Ectodermal cell (in vitro differentiated cells): ENCODE results near the gene MLLT6.
A peak's percentile ranks its signal among the peaks of the same experiment; 100 is the strongest.

ENCODE experiments used
- H3K27ac ChIP-seq: 2 replicates; pipeline ENCODE4 v1.7.0; 2013; ENCODE audit warnings: mild to moderate bottlenecking, low read depth, low read length; ENCODE audit not compliant: insufficient read depth, poor library complexity, severe bottlenecking
- H3K27me3 ChIP-seq: 2 replicates; pipeline ENCODE4 v1.7.0; 2013; ENCODE audit warnings: mild to moderate bottlenecking, low read length; ENCODE audit not compliant: insufficient read depth, control insufficient read depth, poor library complexity, severe bottlenecking
- H3K36me3 ChIP-seq: one replicate; pipeline ENCODE4 v1.7.0; 2013; ENCODE audit warnings: low read length; ENCODE audit not compliant: control insufficient read depth, insufficient read depth
- H3K4me1 ChIP-seq: one replicate; pipeline ENCODE4 v1.7.0; 2013; ENCODE audit warnings: low read length; ENCODE audit not compliant: control insufficient read depth, insufficient read depth
- H3K4me3 ChIP-seq: 2 replicates; pipeline ENCODE4 v1.7.0; 2013; ENCODE audit warnings: low read depth, low read length, control low read depth; ENCODE audit not compliant: insufficient read depth
- H3K9me3 ChIP-seq: 2 replicates; pipeline ENCODE4 v1.7.0; 2013; ENCODE audit warnings: mild to moderate bottlenecking, low read length, moderate library complexity; ENCODE audit not compliant: control insufficient read depth
- WGBS, 2 experiments: methylation state at CpG; one replicate each; pipeline ENCODE4 v1.1.7; 2013; ENCODE audit warnings: missing lambda C conversion rate in 2 of 2; 5-methylcytosine and 5-hydroxymethylcytosine counted together

MLLT6 gene

DNA sequence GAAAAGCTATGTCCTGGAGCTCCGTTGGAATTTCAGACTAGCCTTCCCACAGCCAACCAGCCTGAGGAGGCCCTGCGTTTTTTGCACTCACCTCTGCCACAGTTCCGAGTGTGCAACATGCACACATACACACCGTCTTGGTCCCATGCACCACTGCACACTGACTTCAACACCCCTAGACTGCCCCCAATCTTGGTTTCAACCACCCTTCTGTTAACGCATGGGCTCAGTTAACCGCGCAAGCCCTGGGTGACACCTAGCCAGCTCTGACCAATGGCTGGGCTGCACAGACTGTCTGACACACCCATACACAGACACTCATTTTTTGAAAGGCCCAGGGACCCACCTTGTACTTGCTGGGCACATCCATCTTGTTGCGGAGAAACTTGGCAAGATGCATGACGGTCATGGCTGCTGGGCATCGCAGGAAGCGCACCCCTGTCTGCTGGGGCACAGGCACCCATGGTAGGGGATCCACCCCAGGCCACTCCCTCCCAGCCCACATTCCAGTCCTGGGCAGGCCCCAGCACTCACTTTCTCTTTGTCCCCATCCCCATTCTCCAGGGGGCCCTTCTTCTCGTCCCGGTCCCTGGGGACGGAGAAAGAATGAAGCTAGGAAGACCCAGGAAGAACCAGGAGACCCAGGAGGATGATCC lies 33.1 kb downstream of the MLLT6 start:
- H3K36me3 ChIP-seq: peaks cover 24% of the 10 kb centered on the region
- peaks cover 12% of the 10 kb centered on the region for H3K4me1 ChIP-seq
- H3K27ac ChIP-seq: no peak overlapping the region
- H3K9me3 ChIP-seq: no peaks in the 10 kb centered on the region
- H3K27me3 ChIP-seq: no peaks in the 10 kb centered on the region
- H3K4me3 ChIP-seq: no peak overlapping the region
- WGBS, 2 experiments: 91 to 92% methylated on average over 14 of the region's 14 CpGs

DNA sequence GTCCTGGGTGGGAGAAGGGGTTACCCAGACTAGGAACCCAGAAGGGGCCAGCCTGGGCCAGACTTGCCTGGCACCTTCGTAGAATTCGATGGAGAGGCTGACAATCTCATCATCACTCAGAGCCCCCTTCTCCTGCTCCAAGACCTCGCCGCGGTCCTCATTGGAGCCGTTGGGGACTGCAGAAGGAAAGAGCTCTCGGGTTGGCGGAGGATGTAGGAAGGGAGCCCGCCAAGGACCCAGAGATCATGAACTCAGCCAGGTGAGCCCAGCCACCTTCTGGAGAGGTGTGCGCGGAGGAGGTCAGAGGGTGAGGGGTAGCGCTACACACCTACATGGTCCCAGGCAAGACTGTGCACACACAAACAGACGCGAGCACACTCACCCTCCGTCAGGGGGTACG lies 33.6 kb downstream of the MLLT6 start:
- no peaks in the 10 kb centered on the region for H3K27me3 ChIP-seq
- H3K4me3 ChIP-seq: no peak overlapping the region
- H3K4me1 ChIP-seq: peaks cover 12% of the 10 kb centered on the region
- WGBS, 2 experiments: 96 to 97% methylated on average over 16 of the region's 16 CpGs
- no peak overlapping the region for H3K27ac ChIP-seq
- H3K36me3 ChIP-seq: peaks cover 24% of the 10 kb centered on the region
- no peaks in the 10 kb centered on the region for H3K9me3 ChIP-seq

DNA sequence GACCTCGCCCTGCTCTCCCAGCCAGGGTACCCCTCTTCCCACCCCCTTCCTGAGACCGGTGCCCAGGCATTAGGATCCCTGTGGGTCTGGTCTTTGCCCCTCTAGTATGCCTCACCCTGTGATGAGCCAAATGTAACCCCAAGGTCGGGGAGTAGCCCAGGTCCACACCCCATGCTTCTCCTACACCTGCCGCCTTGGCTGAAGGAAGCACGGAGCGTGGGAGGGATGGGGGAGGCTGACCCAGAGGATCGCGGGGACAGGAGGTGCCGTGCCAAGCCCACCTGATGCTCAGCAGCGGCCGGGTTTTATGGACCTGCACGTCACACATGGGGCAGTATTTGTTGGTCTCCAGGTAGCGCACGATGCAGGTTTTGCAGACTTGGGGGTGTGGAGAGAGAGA lies 34.2 kb downstream of the MLLT6 start:
- 95 to 96% methylated on average over 14 of the region's 14 CpGs for WGBS, 2 experiments
- Histone ChIP-seq H3K27me3 (no peaks in the 10 kb centered on the region), H3K9me3 (no peaks in the 10 kb centered on the region), H3K4me3 (no peak overlapping the region), H3K36me3 (peaks cover 21% of the 10 kb centered on the region), H3K4me1 (peaks cover 15% of the 10 kb centered on the region), H3K27ac (no peak overlapping the region)

DNA sequence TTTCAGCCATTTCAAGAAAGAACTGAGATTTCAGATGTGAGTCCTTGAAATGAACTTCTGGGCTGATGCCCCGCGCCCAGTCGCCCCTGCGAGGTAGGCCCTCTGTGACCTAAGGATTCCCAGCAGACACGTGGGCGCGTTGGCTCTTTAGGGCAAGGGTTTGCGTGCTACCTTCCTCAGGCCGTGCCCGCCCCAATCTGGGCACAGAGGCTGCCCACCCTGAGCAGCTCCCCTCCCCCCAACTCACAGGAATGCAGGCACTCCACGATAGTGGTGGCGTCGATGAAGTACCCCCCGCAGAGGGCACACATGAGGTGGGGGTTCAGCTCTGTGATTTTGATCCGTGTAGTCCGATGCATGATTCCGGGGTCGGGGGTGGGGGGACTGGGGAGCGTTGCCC lies 35.0 kb downstream of the MLLT6 start:
- 96 to 97% methylated on average over 19 of the region's 19 CpGs for WGBS, 2 experiments
- Histone ChIP-seq H3K27ac (no peak overlapping the region), H3K36me3 (peaks cover 21% of the 10 kb centered on the region), H3K9me3 (no peaks in the 10 kb centered on the region), H3K4me3 (no peak overlapping the region), H3K27me3 (no peaks in the 10 kb centered on the region), H3K4me1 (peaks cover 15% of the 10 kb centered on the region)

DNA sequence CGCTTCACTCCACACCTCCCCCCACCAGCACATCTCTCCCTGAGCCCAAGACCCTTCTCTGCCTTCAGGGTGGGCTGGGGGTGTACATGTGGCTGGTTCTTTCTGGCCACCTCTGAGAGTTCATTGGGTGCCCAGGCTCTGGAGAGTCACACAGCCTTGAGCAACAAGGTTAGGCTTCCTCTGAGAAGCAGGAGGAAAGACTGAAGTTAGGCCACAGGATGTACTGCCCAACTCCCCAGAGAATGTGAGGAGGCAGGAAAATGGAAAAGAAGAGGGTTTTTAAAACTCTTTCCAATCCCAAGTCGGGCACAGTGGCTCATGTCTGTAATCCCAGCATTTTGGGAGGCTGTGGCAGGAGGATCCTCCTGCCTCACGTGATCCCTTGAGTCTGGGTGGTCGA lies 35.7 kb downstream of the MLLT6 start:
- 91 to 94% methylated on average over 4 of the region's 4 CpGs for WGBS, 2 experiments
- Histone ChIP-seq H3K27ac (no peak overlapping the region), H3K36me3 (peaks cover 21% of the 10 kb centered on the region), H3K4me3 (no peak overlapping the region), H3K27me3 (no peaks in the 10 kb centered on the region), H3K4me1 (peaks cover 19% of the 10 kb centered on the region), H3K9me3 (no peaks in the 10 kb centered on the region)

DNA sequence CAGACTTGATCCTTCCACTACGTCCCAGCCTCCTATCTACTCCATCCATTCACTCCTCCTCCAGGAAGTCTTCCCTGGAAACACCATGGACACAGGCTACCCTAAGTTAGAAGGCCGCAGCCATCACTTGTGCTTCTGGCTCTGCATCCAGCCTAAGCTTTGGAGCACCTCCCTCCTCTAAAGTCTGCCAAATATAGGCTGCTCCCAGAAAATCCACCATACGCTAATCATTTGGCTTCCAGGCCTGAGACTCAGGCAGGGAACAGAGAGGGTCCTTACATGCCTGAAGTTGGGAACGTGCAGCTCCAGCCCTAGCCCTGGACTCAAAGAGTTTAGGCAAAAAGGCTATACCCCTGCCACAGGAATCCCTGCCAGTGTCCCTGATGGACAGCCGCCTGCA lies 36.4 kb downstream of the MLLT6 start:
- Histone ChIP-seq H3K27ac (no peak overlapping the region), H3K27me3 (no peaks in the 10 kb centered on the region), H3K36me3 (peaks cover 21% of the 10 kb centered on the region), H3K9me3 (no peaks in the 10 kb centered on the region), H3K4me3 (no peak overlapping the region), H3K4me1 (peaks cover 26% of the 10 kb centered on the region)
- 91 to 92% methylated on average over 5 of the region's 5 CpGs for WGBS, 2 experiments

DNA sequence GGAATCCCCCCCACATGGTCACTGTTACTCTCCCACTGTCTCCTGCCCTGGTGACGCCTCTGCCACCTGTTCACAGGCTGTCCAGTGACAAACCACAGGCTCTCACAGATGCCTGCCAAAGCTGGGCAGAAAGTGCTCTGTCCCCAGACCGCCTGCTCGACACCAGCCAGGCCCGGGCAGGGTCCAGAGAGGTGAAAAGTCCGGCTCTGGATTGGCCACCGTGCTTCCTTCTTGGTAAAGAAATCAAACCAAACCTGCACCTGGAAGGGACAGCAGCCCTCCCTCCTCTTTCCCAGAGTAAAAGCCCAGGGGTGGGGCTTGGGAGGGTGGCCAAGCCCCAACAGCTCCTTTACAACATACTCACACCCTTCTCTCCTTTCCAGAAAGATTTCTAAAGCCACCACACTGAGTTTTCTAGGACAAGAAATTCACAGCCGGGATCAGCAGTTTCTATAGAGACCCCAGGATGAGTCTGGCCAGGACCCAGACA lies 36.9 kb downstream of the MLLT6 start:
- no peak overlapping the region for H3K27ac ChIP-seq
- WGBS, 2 experiments: 87 to 91% methylated on average over 7 of the region's 7 CpGs
- H3K36me3 ChIP-seq: peaks cover 21% of the 10 kb centered on the region
- no peaks in the 10 kb centered on the region for H3K9me3 ChIP-seq
- no peak overlapping the region for H3K4me3 ChIP-seq
- peaks cover 31% of the 10 kb centered on the region for H3K4me1 ChIP-seq
- H3K27me3 ChIP-seq: no peaks in the 10 kb centered on the region

DNA sequence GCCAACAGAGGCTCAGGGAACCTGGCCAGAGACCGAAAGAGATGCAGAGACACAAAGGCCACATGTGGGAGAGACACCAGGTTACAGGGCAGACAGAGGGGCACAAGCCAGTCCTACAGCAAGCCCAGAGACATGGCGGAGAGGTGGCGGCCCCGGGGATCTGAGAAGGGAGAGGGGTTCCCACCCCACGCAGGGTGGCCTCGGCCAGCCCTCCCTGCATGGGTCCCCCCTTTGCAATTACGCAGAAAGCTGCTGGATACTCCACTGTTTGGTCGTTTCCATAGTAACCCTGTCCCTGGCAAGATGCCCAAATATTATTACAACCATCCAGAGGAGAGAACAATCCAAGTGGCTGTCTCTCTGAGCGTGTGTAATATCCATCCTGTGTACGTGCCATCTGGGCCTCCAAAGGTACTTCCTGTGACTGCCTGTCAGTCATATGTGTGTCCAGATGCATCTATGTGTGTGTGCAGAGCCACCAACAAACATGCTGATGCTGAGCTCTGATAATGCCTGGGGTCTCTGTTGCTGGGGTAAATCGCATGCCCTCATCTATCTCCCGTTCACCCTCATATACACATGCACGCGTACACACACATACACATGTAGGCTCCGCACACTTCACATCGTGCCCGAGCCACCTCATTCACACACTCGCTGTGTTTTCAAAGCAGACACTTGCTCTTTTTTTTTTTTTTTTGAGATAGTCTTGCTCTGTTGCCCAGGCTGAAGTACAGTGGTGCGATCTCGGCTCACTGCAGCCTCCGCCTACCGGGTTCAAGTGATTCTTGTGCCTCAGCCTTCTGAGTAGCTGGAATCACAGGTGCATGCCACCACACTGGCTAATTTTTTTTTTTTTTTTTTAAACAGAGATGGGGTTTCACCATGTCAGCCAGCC lies 37.6 kb downstream of the MLLT6 start:
- H3K36me3 ChIP-seq: peaks cover 21% of the 10 kb centered on the region
- H3K4me1 ChIP-seq: peaks cover 31% of the 10 kb centered on the region
- no peaks in the 10 kb centered on the region for H3K9me3 ChIP-seq
- H3K27ac ChIP-seq: no peak overlapping the region
- WGBS, 2 experiments: 90 to 92% methylated on average over 22 of the region's 22 CpGs
- no peak overlapping the region for H3K4me3 ChIP-seq
- no peaks in the 10 kb centered on the region for H3K27me3 ChIP-seq

DNA sequence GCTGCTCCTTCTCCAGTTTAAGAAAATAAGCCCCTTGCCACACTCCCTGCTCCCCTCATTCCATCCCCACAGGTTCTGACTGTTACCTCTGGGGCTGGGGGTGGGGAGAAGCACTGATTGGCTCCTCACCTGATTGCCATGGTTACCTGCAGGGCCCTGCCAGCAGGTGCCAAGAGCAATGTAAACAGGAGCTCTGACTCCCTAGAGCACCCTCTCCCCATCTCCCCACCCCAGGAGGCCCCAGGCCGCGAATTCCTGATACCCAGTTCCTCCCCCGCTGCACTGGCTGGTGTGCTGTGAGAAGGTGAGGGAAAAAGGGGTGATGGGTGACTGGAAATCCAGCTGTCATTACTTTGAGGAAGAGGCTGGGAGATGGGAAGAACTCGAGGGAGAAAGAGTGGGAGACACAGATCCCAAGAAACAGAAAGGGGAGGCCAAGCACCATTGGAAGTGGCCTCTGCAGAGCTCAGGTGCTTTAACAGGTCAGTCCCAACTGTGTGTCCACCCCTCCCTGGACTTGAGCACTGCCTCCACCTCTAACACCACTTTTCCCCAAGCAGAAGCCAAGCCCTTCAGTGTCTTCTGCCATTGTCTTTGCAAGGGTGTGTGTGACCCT lies 38.6 kb downstream of the MLLT6 start:
- Histone ChIP-seq H3K4me3 (no peak overlapping the region), H3K27me3 (no peaks in the 10 kb centered on the region), H3K27ac (no peak overlapping the region), H3K4me1 (peaks cover 31% of the 10 kb centered on the region), H3K9me3 (no peaks in the 10 kb centered on the region), H3K36me3 (peaks cover 11% of the 10 kb centered on the region)
- 60 to 69% methylated on average over 4 of the region's 4 CpGs for WGBS, 2 experiments

DNA sequence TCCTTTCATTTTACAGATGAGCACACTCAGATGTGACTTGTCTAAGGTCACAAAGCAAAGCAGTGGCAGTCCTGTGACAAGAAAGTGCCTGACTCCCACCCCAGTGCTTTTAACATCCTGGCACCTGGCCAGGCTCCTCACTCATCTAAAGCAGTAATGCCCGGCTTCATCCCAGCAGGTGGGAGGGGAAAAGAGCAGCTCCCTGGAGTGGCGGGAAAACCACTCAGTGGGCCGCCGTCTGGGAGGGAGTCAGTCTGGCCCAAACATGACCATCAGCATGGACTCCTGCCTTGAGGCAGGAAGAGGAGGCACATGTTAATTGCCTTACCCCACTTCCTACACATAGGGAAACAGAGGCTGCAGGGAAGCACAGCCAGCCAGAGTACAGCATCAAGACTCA lies 40.5 kb downstream of the MLLT6 start:
- no peaks in the 10 kb centered on the region for H3K36me3 ChIP-seq
- H3K27me3 ChIP-seq: peaks cover under 1% of the 10 kb centered on the region
- peak overlapping the region; percentile 12 for H3K4me3 ChIP-seq
- H3K27ac ChIP-seq: no peak overlapping the region
- 60 to 65% methylated on average over 4 of the region's 4 CpGs for WGBS, 2 experiments
- H3K4me1 ChIP-seq: peaks cover 36% of the 10 kb centered on the region
- H3K9me3 ChIP-seq: no peaks in the 10 kb centered on the region
